Activated T-cell treated with anti-CD3 and anti-CD28 coated beads, Interleukin-2, amount 50 U/mL, for 48 hours (primary cell): ENCODE data around the gene LPIN1.
"Not testable (repeated sequence)": the region's sequence is repeated elsewhere in the genome, so short reads cannot be mapped to it uniquely, and the experiment has no call there.

Source experiments
- DNase-seq, 2 experiments: peaks; one replicate each; pipeline ENCODE4 v3.0.0-alpha.2; 2020

Gene LPIN1

GRCh38 chr2:11743846-11744553 is 2.4 kb upstream of the LPIN1 start:
- peak; percentile 78 to 86 for DNase-seq

DNA sequence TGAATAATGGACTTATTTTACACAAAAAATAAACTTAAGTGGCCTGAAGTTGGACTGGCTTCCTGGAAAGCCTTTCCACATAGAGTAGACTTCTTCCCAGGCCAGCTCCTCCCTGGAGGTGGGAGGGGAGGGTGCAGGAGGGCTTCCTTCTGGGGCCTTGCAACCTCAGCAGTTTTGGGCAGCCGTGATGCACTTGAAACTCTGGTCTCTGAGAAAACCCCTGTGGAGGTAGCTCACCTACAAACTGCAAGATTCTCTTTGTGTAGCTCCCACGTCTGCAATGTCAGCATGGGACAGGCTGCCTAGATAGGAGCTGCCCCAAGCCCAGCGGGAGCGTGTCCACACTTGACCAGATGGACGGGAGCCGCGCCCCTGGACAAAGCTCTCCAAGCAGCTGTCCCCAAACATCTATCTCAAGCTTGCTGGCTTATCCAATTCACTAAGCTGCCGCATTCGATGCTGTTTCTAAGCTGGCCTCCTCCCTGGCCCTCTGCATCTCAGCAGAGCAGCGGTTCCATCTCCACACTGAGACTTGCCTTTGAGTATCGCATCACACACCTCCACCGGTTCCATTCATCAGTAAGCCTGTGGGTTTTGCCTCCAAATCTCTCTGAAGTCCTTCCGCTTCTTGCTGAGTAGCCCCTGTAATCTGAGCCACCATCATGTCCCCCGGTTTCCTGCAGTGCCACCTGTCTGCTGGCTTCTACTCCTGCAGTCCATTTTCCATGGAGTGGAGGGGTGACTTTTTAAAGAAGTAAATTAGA is 1.6 kb upstream of the LPIN1 start:
- peak; percentile 36 to 51 for DNase-seq

- peak; percentile 42 to 46 for DNase-seq
These were observed 638 bp upstream of the LPIN1 start for GRCh38 chr2:11745613-11746375.

- peak; percentile 43 to 53 for DNase-seq
These were observed 501 bp downstream of the LPIN1 start for GRCh38 chr2:11746807-11747459.

GRCh38 chr2:11748018-11748860 is 1.8 kb downstream of the LPIN1 start:
- peak; percentile 40 for DNase-seq

- peak in 1 of 2 experiments; percentile 22 for DNase-seq
These were observed 2.6 kb downstream of the LPIN1 start for GRCh38 chr2:11748861-11749645.

DNA sequence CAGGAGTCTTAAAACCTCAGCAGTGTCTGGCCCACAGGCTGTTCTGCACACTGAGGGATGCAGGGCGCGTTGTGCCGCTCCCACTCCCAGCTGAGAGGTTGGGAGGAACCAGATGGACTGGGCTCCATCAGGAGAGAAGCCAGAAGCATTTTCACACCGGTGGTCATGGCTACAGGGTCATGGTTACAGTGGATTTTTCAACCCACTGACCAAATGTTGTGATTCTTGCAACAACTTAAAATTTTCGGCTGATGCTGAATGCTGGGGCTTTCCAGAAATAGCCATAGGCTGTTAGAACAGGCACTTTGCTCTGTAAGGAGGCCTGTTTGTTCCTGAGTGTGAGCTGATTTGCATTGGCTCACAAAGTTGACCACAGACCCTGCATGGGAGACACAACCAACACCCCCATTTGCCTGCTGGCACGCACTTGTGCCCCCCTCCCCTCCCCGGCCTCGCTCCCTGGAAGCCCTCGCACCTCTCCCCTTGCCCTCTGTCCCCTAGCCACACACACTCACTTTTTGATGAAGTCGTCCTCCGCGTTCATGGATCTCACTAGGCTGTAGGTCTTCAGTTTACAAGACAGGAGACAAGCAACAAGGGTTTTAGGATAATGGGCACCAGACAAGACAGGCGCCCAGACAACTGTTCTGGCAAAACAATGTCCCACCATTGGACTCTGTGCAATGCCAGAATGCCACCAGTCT is 3.4 kb downstream of the LPIN1 start:
- peak; percentile 33 to 36 for DNase-seq

DNA sequence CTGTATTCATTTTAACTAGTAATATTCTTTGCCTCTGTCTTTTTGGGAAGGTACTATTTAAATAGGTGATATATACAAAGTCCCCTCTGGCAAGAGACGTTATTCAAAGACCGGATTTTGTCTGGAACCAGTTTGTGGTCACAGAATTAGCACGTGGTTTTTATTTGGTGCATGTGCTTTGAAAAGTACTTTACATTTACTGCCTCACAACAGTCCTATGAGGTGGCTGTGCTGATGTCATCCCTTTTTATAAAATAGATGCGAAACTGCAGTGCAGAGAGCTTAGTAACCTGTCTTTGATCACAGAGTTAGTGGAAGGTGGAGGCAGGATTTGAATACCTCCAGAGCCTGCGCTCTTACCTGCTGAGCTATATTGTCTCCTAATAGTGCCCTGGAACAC is 4.0 kb downstream of the LPIN1 start:
- DNase-seq: peak in 1 of 2 experiments; percentile 33

DNA sequence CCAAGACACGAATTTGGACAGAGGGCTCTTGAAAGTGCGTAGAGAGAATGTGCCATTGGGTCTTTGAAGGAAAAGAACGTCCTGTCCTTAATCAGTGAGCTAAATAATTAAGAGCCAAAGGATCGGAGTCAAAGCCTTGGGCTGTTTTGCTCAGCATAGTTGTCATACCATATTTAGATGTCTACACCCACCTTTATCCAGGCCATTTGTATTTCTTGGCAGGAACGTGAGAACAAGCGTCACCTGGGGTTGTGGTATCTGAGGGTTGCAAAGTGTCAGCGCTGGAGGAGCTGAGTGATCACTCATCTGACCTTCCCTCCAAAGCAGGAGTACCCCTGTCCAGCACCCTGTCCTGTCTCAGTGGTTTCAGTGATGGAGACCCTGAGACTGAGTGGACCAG is 4.5 kb downstream of the LPIN1 start:
- peak; percentile 40 to 44 for DNase-seq

DNA sequence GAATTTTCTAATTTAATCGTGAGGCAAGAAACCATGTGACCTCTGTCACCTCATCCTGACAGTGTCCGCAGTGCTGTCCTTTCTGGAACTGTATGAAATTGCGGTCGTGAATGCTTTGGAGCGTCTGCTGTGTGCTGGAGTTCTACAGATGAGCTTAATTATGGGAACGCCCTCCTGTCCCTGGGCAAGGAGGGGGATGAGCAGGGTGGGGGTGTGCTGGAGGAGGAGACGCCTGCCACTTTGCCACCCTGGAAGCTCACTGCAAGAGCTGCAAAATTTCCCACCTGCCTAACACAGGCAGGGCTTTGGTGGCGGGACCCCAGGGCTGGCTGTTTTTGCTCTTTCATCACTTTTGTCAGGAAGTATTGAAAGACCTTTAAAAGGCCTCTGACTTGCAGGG is 6.5 kb downstream of the LPIN1 start:
- no peak for DNase-seq

- peak in 1 of 2 experiments; percentile 43 for DNase-seq
These were observed 7.0 kb downstream of the LPIN1 start for GRCh38 chr2:11753452-11753885.

GRCh38 chr2:11753886-11754699 is 7.7 kb downstream of the LPIN1 start:
- peak; percentile 77 to 78 for DNase-seq

DNA sequence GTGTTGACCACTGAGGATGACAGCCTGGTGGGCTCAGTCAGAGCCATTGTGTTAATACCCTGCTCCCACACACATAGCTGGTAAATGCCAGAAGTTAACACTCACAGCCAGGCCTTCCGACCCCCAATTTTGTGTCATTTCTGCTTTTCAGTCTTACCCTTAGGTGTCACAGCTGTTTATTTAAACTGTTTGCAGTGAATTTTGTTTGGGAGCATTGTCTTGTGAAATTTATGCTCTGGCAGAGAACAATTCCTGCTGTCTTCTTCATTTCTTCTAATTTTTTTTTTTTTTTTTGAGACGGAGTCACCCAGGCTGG is 8.2 kb downstream of the LPIN1 start:
- no peak for DNase-seq

GRCh38 chr2:11757101-11757500 is 10.7 kb downstream of the LPIN1 start:
- DNase-seq: no peak

GRCh38 chr2:11758187-11758586 is 11.8 kb downstream of the LPIN1 start:
- DNase-seq: no peak

DNA sequence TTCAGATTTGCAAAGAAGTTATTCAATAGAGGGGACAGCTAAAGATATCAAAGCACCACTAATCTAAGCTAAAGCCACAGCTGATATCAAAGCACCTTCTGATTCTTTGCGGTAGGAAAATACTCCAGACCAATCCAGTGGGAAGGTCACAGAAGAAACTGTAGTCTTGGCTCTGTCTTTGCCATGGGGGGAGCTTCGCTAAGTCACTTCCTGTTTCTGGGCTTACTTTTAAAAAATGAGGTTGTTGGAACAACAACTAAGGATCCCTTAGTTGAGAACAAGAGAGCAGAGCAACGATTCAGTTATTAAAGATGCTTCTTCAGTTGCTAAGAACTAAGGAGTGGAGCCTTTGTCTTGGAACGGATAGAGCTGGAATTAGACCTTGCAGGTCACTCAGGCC is 12.2 kb downstream of the LPIN1 start:
- no peak for DNase-seq

GRCh38 chr2:11759182-11759975 is 12.9 kb downstream of the LPIN1 start:
- DNase-seq: not testable (repeated sequence)

DNA sequence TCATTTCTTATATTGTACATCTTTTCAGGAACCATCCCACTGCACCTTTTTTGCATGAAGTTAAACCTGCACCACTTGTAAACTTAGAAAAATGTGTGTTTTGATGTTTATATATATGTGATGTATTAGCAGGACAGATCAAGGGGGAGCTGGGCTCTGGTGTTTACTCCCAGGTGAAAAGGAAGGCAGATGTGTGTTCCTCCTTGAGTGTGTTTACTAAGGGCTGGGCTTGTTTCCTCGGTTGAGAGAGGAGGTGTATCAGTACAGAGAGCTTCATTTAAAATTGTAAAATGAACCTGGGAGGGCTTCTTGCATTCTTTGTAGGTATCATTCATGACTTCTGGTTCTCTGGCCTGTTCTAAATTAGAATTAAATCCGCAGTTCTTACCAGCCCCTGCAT is 14.8 kb downstream of the LPIN1 start:
- no peak for DNase-seq

GRCh38 chr2:11762031-11762430 is 15.6 kb downstream of the LPIN1 start:
- DNase-seq: no peak
